Activated T-cell treated with anti-CD3 and anti-CD28 coated beads, Interleukin-2, amount 50 U/mL, for 24 hours (primary cell): Measurements from ENCODE around the gene ENAM.
A peak's percentile ranks its signal among the peaks of the same experiment; 100 is the strongest.
"Not testable (repeated sequence)": the region's sequence is repeated elsewhere in the genome, so short reads cannot be mapped to it uniquely, and the experiment has no call there.

ENCODE experiments used
- DNase-seq: peaks from one replicate; pipeline ENCODE4 v3.0.0-alpha.2; 2020
- H3K27ac Mint-ChIP-seq: 2 replicates; pipeline ENCODE4 v1.8.0; 2020; ENCODE audit warnings: mild to moderate bottlenecking, mixed read lengths
- H3K27me3 Mint-ChIP-seq: 2 replicates; pipeline ENCODE4 v1.8.0; 2020; ENCODE audit warnings: mixed read lengths
- H3K36me3 Mint-ChIP-seq: 2 replicates; pipeline ENCODE4 v1.8.0; 2020; ENCODE audit warnings: low read depth, mixed read lengths
- H3K4me1 Mint-ChIP-seq: 2 replicates; pipeline ENCODE4 v1.8.0; 2020; ENCODE audit warnings: low read depth, mixed read lengths
- H3K4me3 Mint-ChIP-seq: 2 replicates; pipeline ENCODE4 v1.8.0; 2020; ENCODE audit warnings: mild to moderate bottlenecking, moderate library complexity, mixed read lengths
- H3K9me3 Mint-ChIP-seq: 2 replicates; pipeline ENCODE4 v1.8.0; 2020; ENCODE audit warnings: mixed read lengths

The ENAM gene

DNA sequence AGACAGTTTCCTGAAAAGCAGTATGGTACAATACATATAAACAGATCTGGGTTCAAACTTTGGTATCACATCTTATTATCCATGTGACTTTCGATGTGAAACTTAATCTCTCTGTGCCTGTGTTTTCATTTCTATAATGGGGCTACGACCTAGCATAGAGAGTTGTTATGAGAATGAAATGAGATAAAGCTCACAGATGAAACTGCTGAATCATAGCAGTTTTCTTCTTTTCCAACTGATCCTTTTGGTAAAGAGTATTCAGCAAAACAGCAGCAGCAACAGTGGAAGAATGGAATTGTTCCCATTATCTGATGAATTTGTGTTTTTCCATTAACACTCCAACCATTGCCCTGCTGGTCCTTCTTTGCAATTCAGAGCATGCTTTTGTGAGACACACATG is 20.2 kb upstream of the ENAM start:
- Mint-ChIP-seq H3K36me3 (no peaks in the 10 kb centered on the region), H3K9me3 (no peaks in the 10 kb centered on the region), H3K4me3 (no peak overlapping the region), H3K27me3 (peaks cover 28% of the 10 kb centered on the region), H3K27ac (no peak overlapping the region), H3K4me1 (peaks cover 7% of the 10 kb centered on the region)
- DNase-seq: no peak

- H3K4me1 Mint-ChIP-seq: peaks cover 17% of the 10 kb centered on the region
- no peak overlapping the region for H3K27ac Mint-ChIP-seq
- no peaks in the 10 kb centered on the region for H3K36me3 Mint-ChIP-seq
- no peak for DNase-seq
- H3K9me3 Mint-ChIP-seq: no peaks in the 10 kb centered on the region
- H3K27me3 Mint-ChIP-seq: peaks cover 31% of the 10 kb centered on the region
- peak overlapping the region; percentile 12 for H3K4me3 Mint-ChIP-seq
Measured at GRCh38 chr4:70613306-70614183, 15.0 kb upstream of the ENAM start.

DNA sequence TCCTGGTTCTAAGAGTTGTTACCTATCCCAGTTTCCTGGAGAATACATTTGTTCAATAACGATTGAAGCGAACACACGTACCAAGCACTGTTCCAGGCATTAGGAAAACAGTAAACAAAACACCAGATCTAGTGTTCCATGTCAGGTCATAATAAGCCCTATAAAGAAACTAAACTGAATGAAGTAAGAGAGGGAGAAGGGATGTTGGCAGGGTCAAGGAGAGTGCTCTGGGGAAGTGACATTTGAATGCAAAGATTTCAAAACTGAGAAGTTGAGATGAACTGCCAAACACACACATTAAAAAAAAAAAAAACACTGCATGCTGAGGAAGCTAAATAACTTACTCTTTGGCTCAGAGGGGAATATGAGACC is 14.4 kb upstream of the ENAM start:
- Mint-ChIP-seq H3K9me3 (peaks cover 2% of the 10 kb centered on the region), H3K27ac (no peak overlapping the region), H3K4me1 (peaks cover 17% of the 10 kb centered on the region), H3K36me3 (no peaks in the 10 kb centered on the region), H3K4me3 (no peak overlapping the region), H3K27me3 (peaks cover 27% of the 10 kb centered on the region)
- no peak for DNase-seq

GRCh38 chr4:70619288-70619687 is 9.3 kb upstream of the ENAM start:
- Mint-ChIP-seq H3K36me3 (no peaks in the 10 kb centered on the region), H3K27ac (no peak overlapping the region), H3K4me1 (peaks cover 7% of the 10 kb centered on the region), H3K27me3 (peaks cover 1% of the 10 kb centered on the region), H3K9me3 (peaks cover 5% of the 10 kb centered on the region), H3K4me3 (no peak overlapping the region)
- no peak for DNase-seq

GRCh38 chr4:70619778-70620177 is 8.8 kb upstream of the ENAM start:
- no peaks in the 10 kb centered on the region for H3K36me3 Mint-ChIP-seq
- no peak overlapping the region for H3K4me3 Mint-ChIP-seq
- no peak overlapping the region for H3K27ac Mint-ChIP-seq
- peaks cover 8% of the 10 kb centered on the region for H3K4me1 Mint-ChIP-seq
- DNase-seq: no peak
- H3K9me3 Mint-ChIP-seq: peaks cover 5% of the 10 kb centered on the region
- H3K27me3 Mint-ChIP-seq: no peaks in the 10 kb centered on the region

GRCh38 chr4:70623323-70623722 is 5.2 kb upstream of the ENAM start:
- no peak for DNase-seq
- Mint-ChIP-seq H3K4me3 (no peak overlapping the region), H3K9me3 (peaks cover 5% of the 10 kb centered on the region), H3K36me3 (no peaks in the 10 kb centered on the region), H3K27me3 (no peaks in the 10 kb centered on the region), H3K27ac (no peak overlapping the region), H3K4me1 (peaks cover 8% of the 10 kb centered on the region)

DNA sequence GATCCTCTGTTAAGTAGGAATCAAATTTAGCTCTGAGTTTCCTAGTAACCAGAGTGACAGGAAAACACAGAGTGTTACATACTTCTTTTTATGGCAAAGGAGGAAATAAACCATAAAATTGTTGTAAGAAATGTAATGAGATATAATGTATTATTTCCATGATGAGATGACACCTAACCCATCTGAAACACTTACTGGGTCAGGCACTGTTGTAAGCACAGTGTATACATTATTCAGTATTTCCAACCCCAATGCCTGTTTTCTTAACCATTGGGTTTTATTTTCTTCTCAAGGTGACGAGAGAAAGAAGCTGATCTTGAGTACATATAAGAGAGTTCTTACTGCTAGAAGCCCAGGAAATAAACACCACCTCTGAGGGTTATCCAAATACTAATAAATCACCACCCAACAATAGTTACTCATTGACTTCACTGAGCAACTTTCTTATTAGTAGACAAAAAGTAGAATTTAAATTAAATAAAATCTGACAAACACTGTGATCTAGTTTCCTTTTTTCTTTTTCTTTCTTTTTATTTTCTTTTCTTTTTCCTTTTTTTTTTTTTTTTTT is 4.2 kb upstream of the ENAM start:
- DNase-seq: no peak
- H3K4me1 Mint-ChIP-seq: peaks cover 13% of the 10 kb centered on the region
- no peaks in the 10 kb centered on the region for H3K36me3 Mint-ChIP-seq
- H3K27me3 Mint-ChIP-seq: no peaks in the 10 kb centered on the region
- H3K4me3 Mint-ChIP-seq: no peak overlapping the region
- peaks cover under 1% of the 10 kb centered on the region for H3K9me3 Mint-ChIP-seq
- H3K27ac Mint-ChIP-seq: no peak overlapping the region

DNA sequence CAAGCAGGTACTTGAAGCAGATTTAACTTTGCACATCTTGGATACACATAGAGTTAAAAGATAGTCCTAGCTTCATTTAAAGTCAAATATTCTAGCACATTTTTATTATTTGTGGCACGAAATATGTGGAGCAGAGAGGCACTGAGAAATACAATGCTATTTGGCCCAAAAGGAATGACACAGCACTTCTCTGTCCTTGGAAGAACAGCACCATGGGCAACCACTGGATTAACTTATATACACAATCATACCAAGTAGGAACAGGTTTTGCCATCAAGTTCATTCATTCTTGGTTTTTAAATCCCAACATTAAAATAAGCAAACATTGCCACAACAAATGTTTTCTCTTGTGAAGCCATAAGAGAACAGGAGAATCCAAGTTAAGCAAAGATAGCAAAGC is 924 bp upstream of the ENAM start:
- Mint-ChIP-seq H3K9me3 (no peaks in the 10 kb centered on the region), H3K36me3 (no peaks in the 10 kb centered on the region), H3K4me1 (peaks cover 19% of the 10 kb centered on the region), H3K4me3 (no peak overlapping the region), H3K27me3 (no peaks in the 10 kb centered on the region), H3K27ac (no peak overlapping the region)
- no peak for DNase-seq

- DNase-seq: no peak
- Mint-ChIP-seq H3K27ac (no peak overlapping the region), H3K4me3 (no peak overlapping the region), H3K36me3 (no peaks in the 10 kb centered on the region), H3K27me3 (peaks cover 8% of the 10 kb centered on the region), H3K9me3 (no peaks in the 10 kb centered on the region), H3K4me1 (peaks cover 12% of the 10 kb centered on the region)
Measured at GRCh38 chr4:70629469-70630090, 1.0 kb downstream of the ENAM start.

GRCh38 chr4:70630162-70630561 is 1.6 kb downstream of the ENAM start:
- H3K27ac Mint-ChIP-seq: no peak overlapping the region
- DNase-seq: no peak
- H3K9me3 Mint-ChIP-seq: no peaks in the 10 kb centered on the region
- no peaks in the 10 kb centered on the region for H3K36me3 Mint-ChIP-seq
- H3K4me1 Mint-ChIP-seq: peaks cover 12% of the 10 kb centered on the region
- peaks cover 12% of the 10 kb centered on the region for H3K27me3 Mint-ChIP-seq
- no peak overlapping the region for H3K4me3 Mint-ChIP-seq

DNA sequence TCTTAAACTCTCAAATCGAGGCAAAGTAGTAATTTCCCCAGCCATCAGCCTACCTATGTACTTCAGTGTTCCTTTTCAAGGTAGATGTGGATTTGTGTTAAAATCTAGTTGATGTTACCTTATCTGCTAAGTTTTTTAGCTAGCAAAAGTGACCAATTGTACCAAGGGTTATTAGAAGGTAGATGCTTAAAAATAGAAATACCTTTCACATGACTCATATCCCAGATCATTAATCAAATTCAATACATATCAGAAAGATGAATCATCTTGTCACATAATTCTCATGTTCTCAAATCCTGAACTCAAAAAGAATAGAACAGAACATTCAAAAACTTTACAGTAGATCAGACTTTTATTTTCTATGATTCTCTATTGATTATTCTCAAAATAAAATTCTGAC is 3.5 kb downstream of the ENAM start:
- Mint-ChIP-seq H3K4me3 (no peak overlapping the region), H3K27ac (no peak overlapping the region), H3K4me1 (peaks cover 12% of the 10 kb centered on the region), H3K36me3 (no peaks in the 10 kb centered on the region), H3K27me3 (peaks cover 12% of the 10 kb centered on the region), H3K9me3 (no peaks in the 10 kb centered on the region)
- no peak for DNase-seq

GRCh38 chr4:70634482-70634881 is 5.9 kb downstream of the ENAM start:
- no peak overlapping the region for H3K4me3 Mint-ChIP-seq
- no peaks in the 10 kb centered on the region for H3K36me3 Mint-ChIP-seq
- H3K9me3 Mint-ChIP-seq: no peaks in the 10 kb centered on the region
- H3K27me3 Mint-ChIP-seq: peaks cover 12% of the 10 kb centered on the region
- no peak overlapping the region for H3K27ac Mint-ChIP-seq
- DNase-seq: no peak
- H3K4me1 Mint-ChIP-seq: peaks cover 6% of the 10 kb centered on the region

DNA sequence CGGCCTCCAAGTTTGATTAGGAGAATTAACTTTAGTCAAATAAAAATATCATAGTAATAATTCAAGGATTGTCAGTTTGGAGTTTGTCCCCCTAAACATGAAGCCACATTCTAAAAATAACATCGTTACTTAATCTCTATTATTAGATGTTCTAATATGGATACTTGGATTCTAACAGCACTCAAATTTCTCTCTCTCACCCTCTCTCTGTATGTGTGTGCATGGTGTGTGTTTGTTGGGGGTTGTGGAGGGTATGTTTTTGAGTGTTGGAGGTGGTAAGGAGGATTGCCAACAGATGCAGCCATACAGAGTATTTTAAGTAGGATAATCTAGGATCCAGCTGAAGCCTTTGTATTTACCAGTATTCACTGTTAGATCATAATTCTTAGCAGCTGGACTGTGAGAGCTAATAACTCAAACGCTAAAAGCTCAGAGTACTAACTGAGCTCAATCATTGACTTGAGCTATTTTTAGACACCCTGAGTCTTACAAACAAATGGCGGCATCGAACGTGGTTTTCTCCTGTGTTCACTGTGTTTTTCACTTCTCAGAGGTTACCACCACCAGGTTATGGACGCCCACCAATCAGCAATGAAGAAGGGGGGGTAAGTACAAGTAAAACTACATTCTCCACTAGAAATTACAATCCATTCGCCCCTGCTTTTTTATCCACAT is 8.8 kb downstream of the ENAM start:
- Mint-ChIP-seq H3K36me3 (no peaks in the 10 kb centered on the region), H3K27ac (no peak overlapping the region), H3K9me3 (no peaks in the 10 kb centered on the region), H3K4me1 (peaks cover 14% of the 10 kb centered on the region), H3K4me3 (no peak overlapping the region), H3K27me3 (peaks cover 15% of the 10 kb centered on the region)
- DNase-seq: no peak

GRCh38 chr4:70640192-70640591 is 11.6 kb downstream of the ENAM start:
- H3K9me3 Mint-ChIP-seq: no peaks in the 10 kb centered on the region
- DNase-seq: no peak
- H3K4me1 Mint-ChIP-seq: peaks cover 12% of the 10 kb centered on the region
- H3K4me3 Mint-ChIP-seq: no peak overlapping the region
- H3K27ac Mint-ChIP-seq: peak overlapping the region; percentile 53
- peaks cover 3% of the 10 kb centered on the region for H3K27me3 Mint-ChIP-seq
- H3K36me3 Mint-ChIP-seq: no peaks in the 10 kb centered on the region

DNA sequence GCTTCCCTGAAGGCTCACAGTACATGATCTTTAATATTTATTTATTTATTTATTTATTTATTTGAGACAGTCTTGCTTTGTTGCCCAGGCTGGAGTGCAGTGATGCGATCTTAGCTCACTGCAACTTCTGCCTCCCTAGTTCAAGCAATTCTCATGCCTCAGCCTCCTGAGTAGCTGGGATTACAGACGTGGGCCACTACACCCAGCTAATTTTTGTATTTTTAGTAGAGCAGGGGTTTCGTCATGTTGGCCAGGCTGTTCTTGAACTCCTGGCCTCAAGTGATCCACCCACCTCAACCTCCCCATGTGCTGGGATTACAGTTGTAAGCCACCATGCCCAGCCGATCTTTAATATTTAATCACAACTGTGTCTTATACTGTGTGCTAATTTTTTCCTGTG is 22.2 kb downstream of the ENAM start:
- DNase-seq, H3K9me3 Mint-ChIP-seq, H3K27me3 Mint-ChIP-seq, H3K4me3 Mint-ChIP-seq, H3K27ac Mint-ChIP-seq, H3K36me3 Mint-ChIP-seq, H3K4me1 Mint-ChIP-seq: not testable (repeated sequence)
